ENCODE measurements around the gene BSN.
A peak's percentile ranks its signal among the peaks of the same experiment; 100 is the strongest.

The BSN gene

GRCh38 chr3:49531218-49531617 lies 23.1 kb upstream of the BSN start:
- no peak for TF ChIP-seq REST (IDR thresholded peaks at IDR 0.05; ENCODE audit: low read depth)
- TF ChIP-seq NFIC (IDR thresholded peaks at IDR 0.05): peak; percentile 46

GRCh38 chr3:49531715-49532114 lies 22.6 kb upstream of the BSN start:
- TF ChIP-seq NFIC (IDR thresholded peaks at IDR 0.05): no peak
- TF ChIP-seq TCF12 (IDR thresholded peaks at IDR 0.05; ENCODE audit: low read depth): no peak
- TF ChIP-seq TEAD4 (IDR thresholded peaks at IDR 0.05): no peak
- no peak for TF ChIP-seq ZBTB7A (IDR thresholded peaks at IDR 0.05; ENCODE audit: low read depth)

- TF ChIP-seq EGR1 (IDR thresholded peaks at IDR 0.05) (no peak), TEAD4 (IDR thresholded peaks at IDR 0.05) (no peak), ZBTB7A (IDR thresholded peaks at IDR 0.05; ENCODE audit: low read depth) (no peak)
These were observed 21.2 kb upstream of the BSN start for GRCh38 chr3:49533031-49533430.

- TF ChIP-seq ZBTB7A (IDR thresholded peaks at IDR 0.05; ENCODE audit: low read depth) (no peak), EGR1 (IDR thresholded peaks at IDR 0.05) (no peak), TEAD4 (IDR thresholded peaks at IDR 0.05) (no peak), NFIC (IDR thresholded peaks at IDR 0.05) (no peak), CREB1 (IDR thresholded peaks at IDR 0.05; ENCODE audit: low read depth) (no peak), CEBPB (IDR thresholded peaks at IDR 0.05) (no peak), YY1 (IDR thresholded peaks at IDR 0.05; ENCODE audit: low read depth) (no peak), EP300 (IDR thresholded peaks at IDR 0.05; ENCODE audit: borderline replicate concordance) (no peak), REST (IDR thresholded peaks at IDR 0.05; ENCODE audit: low read depth) (no peak), TAF1 (IDR thresholded peaks at IDR 0.05; ENCODE audit: low read depth) (no peak), RAD21 (IDR thresholded peaks at IDR 0.05; ENCODE audit: low read depth) (no peak), USF1 (IDR thresholded peaks at IDR 0.05) (no peak)
These were observed 20.3 kb upstream of the BSN start for GRCh38 chr3:49533786-49534519.

- TF ChIP-seq MAX (IDR thresholded peaks at IDR 0.05) (no peak), RAD21 (IDR thresholded peaks at IDR 0.05; ENCODE audit: low read depth) (no peak), YY1 (IDR thresholded peaks at IDR 0.05; ENCODE audit: low read depth) (no peak), TCF12 (IDR thresholded peaks at IDR 0.05; ENCODE audit: low read depth) (no peak), TEAD4 (IDR thresholded peaks at IDR 0.05) (no peak), NFIC (IDR thresholded peaks at IDR 0.05) (no peak), EGR1 (IDR thresholded peaks at IDR 0.05) (no peak), TAF1 (IDR thresholded peaks at IDR 0.05; ENCODE audit: low read depth) (no peak), FOXM1 (IDR thresholded peaks at IDR 0.05; ENCODE audit: borderline replicate concordance, low read depth) (no peak), CEBPB (IDR thresholded peaks at IDR 0.05) (no peak), USF1 (IDR thresholded peaks at IDR 0.05) (no peak), ZBTB7A (IDR thresholded peaks at IDR 0.05; ENCODE audit: low read depth) (no peak), CREB1 (IDR thresholded peaks at IDR 0.05; ENCODE audit: low read depth) (no peak), REST (IDR thresholded peaks at IDR 0.05; ENCODE audit: low read depth) (no peak), EP300 (IDR thresholded peaks at IDR 0.05; ENCODE audit: borderline replicate concordance) (no peak)
These were observed 19.5 kb upstream of the BSN start for GRCh38 chr3:49534581-49535441.
